HFFc6 (cell line): ENCODE results near the gene CTNNA3. TPM values are rescaled to one million over a fixed set of nuclear protein-coding genes. Genes with fewer than 3 reads are reported as not detected.

Experiments used
- DNase-seq: peaks from one replicate; pipeline ENCODE4 v3.0.0-alpha.2; 2018
- H3K27ac Mint-ChIP-seq: 2 replicates; pipeline ENCODE4 v1.8.0; 2020; ENCODE audit warnings: mild to moderate bottlenecking, mixed read lengths
- H3K27me3 Mint-ChIP-seq: 2 replicates; pipeline ENCODE4 v1.8.0; 2021; ENCODE audit warnings: mild to moderate bottlenecking, moderate library complexity, mixed read lengths; ENCODE audit not compliant: insufficient read depth
- H3K36me3 Mint-ChIP-seq: 2 replicates; pipeline ENCODE4 v1.8.0; 2021; ENCODE audit warnings: low read depth, mixed read lengths
- H3K4me1 Mint-ChIP-seq: 2 replicates; pipeline ENCODE4 v1.8.0; 2020; ENCODE audit warnings: low read depth, mixed read lengths
- H3K4me3 Mint-ChIP-seq: 2 replicates; pipeline ENCODE4 v1.8.0; 2020; ENCODE audit warnings: mild to moderate bottlenecking, moderate library complexity, mixed read lengths
- H3K9me3 Mint-ChIP-seq: 2 replicates; pipeline ENCODE4 v1.8.0; 2020; ENCODE audit warnings: mild to moderate bottlenecking, mixed read lengths
- total RNA-seq, 6 experiments: library from RNA; stranded (reverse); fragmentation: NEBNext Ultra II Directional; extraction: Animal tissue kit (Norgen Biotek cat#: 25700); gene quantifications; 2 replicates in 1 of 6; 3 replicates in 5 of 6; pipeline ENCODE4 v1.2.3, GENCODE V29; 2021
- TF ChIP-seq, protein P1 (sequence below): fragments of 200-600 bp; sonication (generic); IDR thresholded peaks from 2 replicates; pipeline ENCODE4 v1.5.0; 2021; ENCODE audit warnings: antibody characterized with exemption, mild to moderate bottlenecking

Gene CTNNA3
- total RNA-seq, 6 experiments from 2014 or later = not detected

DNA sequence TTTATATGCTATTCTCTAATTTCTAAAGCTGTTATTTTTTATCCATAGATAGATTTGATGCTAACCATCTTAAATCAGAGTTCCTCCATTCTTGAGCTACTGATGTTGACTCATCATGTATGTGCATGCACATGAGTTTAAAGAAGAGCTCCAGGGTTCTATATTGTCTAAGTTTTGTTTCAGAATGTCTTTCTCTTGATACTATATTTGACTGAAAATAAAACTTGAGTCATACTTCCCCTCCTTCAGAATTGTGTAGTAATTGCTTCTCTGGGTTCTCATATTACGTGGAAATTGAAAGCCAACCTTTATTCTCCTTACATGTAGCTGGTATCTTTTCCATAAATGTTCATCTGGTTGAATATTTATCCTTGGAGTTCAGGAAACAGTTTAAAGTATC is 680.8 kb downstream of the CTNNA3 start:
- Mint-ChIP-seq H3K4me1 (no peaks in the 10 kb centered on the region), H3K27me3 (no peaks in the 10 kb centered on the region), H3K27ac (no peak overlapping the region), H3K36me3 (no peaks in the 10 kb centered on the region; the same call in 1 of the 2 replicates), H3K4me3 (no peak overlapping the region), H3K9me3 (peaks cover 14% of the 10 kb centered on the region)
- DNase-seq = no peak
- TF ChIP-seq, protein P1, sequence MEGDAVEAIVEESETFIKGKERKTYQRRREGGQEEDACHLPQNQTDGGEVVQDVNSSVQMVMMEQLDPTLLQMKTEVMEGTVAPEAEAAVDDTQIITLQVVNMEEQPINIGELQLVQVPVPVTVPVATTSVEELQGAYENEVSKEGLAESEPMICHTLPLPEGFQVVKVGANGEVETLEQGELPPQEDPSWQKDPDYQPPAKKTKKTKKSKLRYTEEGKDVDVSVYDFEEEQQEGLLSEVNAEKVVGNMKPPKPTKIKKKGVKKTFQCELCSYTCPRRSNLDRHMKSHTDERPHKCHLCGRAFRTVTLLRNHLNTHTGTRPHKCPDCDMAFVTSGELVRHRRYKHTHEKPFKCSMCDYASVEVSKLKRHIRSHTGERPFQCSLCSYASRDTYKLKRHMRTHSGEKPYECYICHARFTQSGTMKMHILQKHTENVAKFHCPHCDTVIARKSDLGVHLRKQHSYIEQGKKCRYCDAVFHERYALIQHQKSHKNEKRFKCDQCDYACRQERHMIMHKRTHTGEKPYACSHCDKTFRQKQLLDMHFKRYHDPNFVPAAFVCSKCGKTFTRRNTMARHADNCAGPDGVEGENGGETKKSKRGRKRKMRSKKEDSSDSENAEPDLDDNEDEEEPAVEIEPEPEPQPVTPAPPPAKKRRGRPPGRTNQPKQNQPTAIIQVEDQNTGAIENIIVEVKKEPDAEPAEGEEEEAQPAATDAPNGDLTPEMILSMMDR = no peak

DNA sequence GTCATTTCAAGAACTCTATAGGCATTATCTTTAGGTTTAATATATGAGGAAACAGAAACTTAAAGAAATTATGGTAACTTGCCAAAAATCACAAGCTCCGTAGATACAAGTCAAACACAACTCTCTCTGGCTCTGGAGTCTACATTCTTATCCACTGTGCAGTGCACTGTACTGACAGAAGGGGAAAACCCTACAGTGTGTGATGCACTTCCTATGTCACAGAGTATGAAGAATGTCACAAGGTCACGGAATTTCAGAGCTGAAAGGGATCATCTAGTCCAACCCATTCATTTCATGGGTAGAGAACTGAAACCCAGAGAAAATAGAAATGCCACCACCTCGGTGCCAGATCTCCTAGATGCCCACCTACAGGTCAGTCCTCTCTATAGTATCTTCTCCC is 684.0 kb downstream of the CTNNA3 start:
- Mint-ChIP-seq H3K27ac (no peak overlapping the region), H3K4me1 (no peaks in the 10 kb centered on the region), H3K9me3 (peaks cover 9% of the 10 kb centered on the region), H3K36me3 (no peaks in the 10 kb centered on the region), H3K27me3 (no peaks in the 10 kb centered on the region), H3K4me3 (no peak overlapping the region)
- no peak for DNase-seq
- TF ChIP-seq, protein P1 = no peak

- Mint-ChIP-seq H3K9me3 (peaks cover 9% of the 10 kb centered on the region), H3K27me3 (no peaks in the 10 kb centered on the region)
Observed at GRCh38 chr10:67011480-67011879, 684.5 kb downstream of the CTNNA3 start.

DNA sequence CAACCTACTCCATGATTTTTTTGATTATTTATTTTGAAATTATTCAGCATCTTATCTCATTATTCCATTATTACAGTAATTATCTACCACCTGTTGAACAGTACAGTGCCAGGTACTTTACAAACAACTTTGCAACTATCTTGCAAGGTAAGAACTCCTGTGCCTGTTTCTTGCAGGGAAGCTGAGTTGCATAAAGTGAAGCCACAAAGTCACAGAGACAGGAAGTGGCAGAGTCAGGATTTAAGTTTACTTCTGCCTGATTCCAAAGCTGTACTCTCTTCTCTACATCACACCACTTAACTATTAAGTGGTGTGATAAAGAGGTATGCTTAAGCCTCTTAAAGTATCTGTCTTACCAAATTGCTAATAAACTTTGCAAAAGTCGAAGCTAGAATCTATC is 690.0 kb downstream of the CTNNA3 start:
- DNase-seq = no peak
- H3K4me1 Mint-ChIP-seq = no peaks in the 10 kb centered on the region
- H3K9me3 Mint-ChIP-seq = peaks cover 30% of the 10 kb centered on the region
- H3K27me3 Mint-ChIP-seq = no peaks in the 10 kb centered on the region
- TF ChIP-seq, protein P1 = no peak
- H3K36me3 Mint-ChIP-seq = no peaks in the 10 kb centered on the region
- H3K4me3 Mint-ChIP-seq = no peak overlapping the region
- H3K27ac Mint-ChIP-seq = no peak overlapping the region

More at GRCh38 chr10:67011480-67011879, 684.5 kb downstream of the CTNNA3 start:
- Mint-ChIP-seq H3K4me1 (no peaks in the 10 kb centered on the region), H3K36me3 (no peaks in the 10 kb centered on the region), H3K4me3 (no peak overlapping the region), H3K27ac (no peak overlapping the region)
- TF ChIP-seq, protein P1 = no peak
- DNase-seq = no peak

DNA sequence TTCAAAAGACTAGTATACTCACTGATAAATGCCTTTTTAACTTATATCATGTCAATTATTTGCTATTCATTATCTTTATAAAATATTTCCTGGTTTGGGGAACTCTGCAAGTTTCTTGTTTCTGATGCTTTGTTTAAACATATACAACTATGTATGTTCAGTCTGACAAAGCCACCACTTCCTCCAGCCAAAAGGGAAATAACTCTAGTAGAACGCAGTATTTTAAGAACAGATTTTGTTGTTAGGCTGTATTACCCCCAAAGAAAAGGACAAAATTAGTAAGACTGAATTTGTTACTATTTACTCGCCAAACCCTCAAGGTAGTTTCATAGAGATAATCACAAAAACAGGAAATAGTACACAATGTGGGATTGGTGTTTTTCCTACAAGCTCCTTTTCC is 691.3 kb downstream of the CTNNA3 start:
- no peak overlapping the region for H3K27ac Mint-ChIP-seq
- peaks cover 26% of the 10 kb centered on the region for H3K9me3 Mint-ChIP-seq
- H3K4me3 Mint-ChIP-seq = no peak overlapping the region
- TF ChIP-seq, protein P1 = no peak
- H3K36me3 Mint-ChIP-seq = no peaks in the 10 kb centered on the region
- no peak for DNase-seq
- H3K4me1 Mint-ChIP-seq = no peaks in the 10 kb centered on the region
- no peaks in the 10 kb centered on the region for H3K27me3 Mint-ChIP-seq
